Measurements from ENCODE around the gene FAU. TPM values are rescaled to one million over a fixed set of nuclear protein-coding genes. Genes with fewer than 3 reads are reported as not detected.
A peak's percentile ranks its signal among the peaks of the same experiment; 100 is the strongest.

FAU gene
- total and polyA plus RNA-seq, 2 of the 13 experiments (the other 11 are each of a cell fraction or from before 2014, with no cell fraction given): 374 to 869 TPM

- peaks cover 23% of the 10 kb centered on the region for H3K79me2 ChIP-seq (ENCODE audit: insufficient read depth, low read length)
- H3K4me2 ChIP-seq (ENCODE audit: low read depth, low read length): peak overlapping the region; percentile 80
- H3K9ac ChIP-seq (ENCODE audit: insufficient read depth, low read depth, low read length): peak overlapping the region; percentile 90
- no TSS peak for BruUV-seq (replicated peaks)
- no peaks in the 10 kb centered on the region for H3K9me3 ChIP-seq (ENCODE audit: low read length)
- peak overlapping the region; percentile 73 to 88 (median 80) for H3K4me3 ChIP-seq (replicated peaks in 1 of 3; ENCODE audit: insufficient read depth in 1 of 3, low read depth in 2 of 3, low read length in 3 of 3)
- in situ Hi-C loops (cut with HindIII; ENCODE audit: extremely low pct_ligation_motif_present, low pct_unique_long_range_greater_than_20kb): no loop called here
- H3K27ac ChIP-seq (ENCODE audit: extremely low read length, insufficient read depth, low read length): peak overlapping the region; percentile 75
- DNase-seq (ENCODE audit: low spot score): no peak
- no peak overlapping the region for H2AFZ ChIP-seq (ENCODE audit: low read length)
- H3K36me3 ChIP-seq (replicated peaks in 1 of 2; ENCODE audit: control insufficient read depth in 1 of 2, insufficient read depth in 2 of 2, low read length in 2 of 2): peaks cover 7 to 22% of the 10 kb centered on the region in 2 experiments; a peak in 4 of 5 replicates
- no peaks in the 10 kb centered on the region for H4K20me1 ChIP-seq (ENCODE audit: insufficient read depth, low read length)
- intact Hi-C loops (cut with micrococcal nuclease; ENCODE audit: unreplicated experiment): loop anchor here (2.0 kb wide), 1 partner anchor 50 kb away; no protein-coding TSS in a partner anchor
- peak; percentile 2 for ATAC-seq
- ChIA-PET POLR2A (interaction anchor here (1.0 to 4.1 kb wide), 8 partner anchors 12 to 267 kb away, joined by 3 to 23 read pairs (median 4); partner anchors contain the start of genes GPHA2, SAC3D1, SYVN1 and VPS51), CTCF (ENCODE audit: low intra/inter-chr PET ratio, low total read pairs) (no interaction called here)
- H3K27me3 ChIP-seq (ENCODE audit: control insufficient read depth in 1 of 2, insufficient read depth in 2 of 2, low read length in 2 of 2): no peaks in the 10 kb centered on the region; a peak in 1 of 5 replicates
- 48% methylated on average over 23 of the region's 68 CpGs for WGBS (ENCODE audit: low lambda C conversion rate)
- FAIRE-seq: no peak
- H3K4me1 ChIP-seq (ENCODE audit: insufficient read depth, low read length): peaks cover 42% of the 10 kb centered on the region
- no peak for TF ChIP-seq ZNF704 (CRISPR knock-in tag; IDR thresholded peaks at IDR 0.05; ENCODE audit: borderline replicate concordance)
- peak; percentile 54 for TF ChIP-seq ZBTB33 (CRISPR knock-in tag; IDR thresholded peaks at IDR 0.05)
- no peak for TF ChIP-seq GTF2F1 (IDR thresholded peaks at IDR 0.05; ENCODE audit: low read length)
- TF ChIP-seq IRF9 (CRISPR knock-in tag; IDR thresholded peaks at IDR 0.05; ENCODE audit: borderline replicate concordance): no peak
- no peak for TF ChIP-seq ZNF879 (CRISPR knock-in tag; IDR thresholded peaks at IDR 0.05)
- no peak for TF ChIP-seq ZBTB20 (CRISPR knock-in tag; IDR thresholded peaks at IDR 0.05; ENCODE audit: borderline replicate concordance, low read depth)
- no peak for TF ChIP-seq SMARCE1 (IDR thresholded peaks at IDR 0.05; ENCODE audit: borderline replicate concordance)
- TF ChIP-seq HBP1 (CRISPR knock-in tag; IDR thresholded peaks at IDR 0.05; ENCODE audit: low read depth): no peak
- TF ChIP-seq NFE2 (CRISPR knock-in tag; IDR thresholded peaks at IDR 0.05): no peak
- TF ChIP-seq AKAP8 (CRISPR knock-in tag; IDR thresholded peaks at IDR 0.05): no peak
- no peak for TF ChIP-seq GATA4 (IDR thresholded peaks at IDR 0.05; ENCODE audit: borderline replicate concordance, low read depth)
- TF ChIP-seq GATAD2A (CRISPR knock-in tag; IDR thresholded peaks at IDR 0.05): no peak
- no peak for TF ChIP-seq ZNF562 (CRISPR knock-in tag; IDR thresholded peaks at IDR 0.05; ENCODE audit: borderline replicate concordance)
- TF ChIP-seq SNRNP70 (IDR thresholded peaks at IDR 0.05; ENCODE audit: low read depth, low read length): no peak
- TF ChIP-seq MNT (IDR thresholded peaks at IDR 0.05): no peak
- TF ChIP-seq ZNF224 (CRISPR knock-in tag; IDR thresholded peaks at IDR 0.05): no peak
- no peak for TF ChIP-seq DNMT1 (CRISPR knock-in tag; IDR thresholded peaks at IDR 0.05)
These were observed 5.3 kb downstream of the FAU start for GRCh38 chr11:65116370-65117205.

All from HepG2 (cell line).